ENCODE data around the gene F2RL1. TPM values are rescaled to one million over a fixed set of nuclear protein-coding genes. Genes with fewer than 3 reads are reported as not detected.

F2RL1 gene
- total RNA-seq, 1 donor from 2014 or later: 164 TPM

DNA sequence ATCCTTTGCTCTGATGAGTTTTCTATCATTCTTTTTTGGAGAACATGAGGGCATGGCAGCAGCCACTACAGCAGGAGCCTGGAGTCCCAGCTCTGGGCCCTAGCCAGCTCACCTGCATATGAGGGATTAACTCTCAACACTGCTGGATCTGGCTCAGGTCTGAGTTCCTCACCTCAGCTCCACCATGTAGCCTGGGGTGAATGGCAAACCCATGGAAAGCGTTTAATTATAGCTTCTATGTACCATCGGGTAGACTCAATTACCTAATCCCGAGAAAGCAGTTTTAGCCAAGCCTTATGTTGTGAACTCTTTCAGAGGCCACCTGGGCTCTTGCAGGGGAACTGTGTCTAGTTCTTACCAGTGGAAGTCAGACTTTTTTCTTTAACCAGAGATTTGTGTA is 27.1 kb downstream of the F2RL1 start:
- no peaks in the 10 kb centered on the region for H3K27me3 ChIP-seq (ENCODE audit: insufficient read depth, low read length)

DNA sequence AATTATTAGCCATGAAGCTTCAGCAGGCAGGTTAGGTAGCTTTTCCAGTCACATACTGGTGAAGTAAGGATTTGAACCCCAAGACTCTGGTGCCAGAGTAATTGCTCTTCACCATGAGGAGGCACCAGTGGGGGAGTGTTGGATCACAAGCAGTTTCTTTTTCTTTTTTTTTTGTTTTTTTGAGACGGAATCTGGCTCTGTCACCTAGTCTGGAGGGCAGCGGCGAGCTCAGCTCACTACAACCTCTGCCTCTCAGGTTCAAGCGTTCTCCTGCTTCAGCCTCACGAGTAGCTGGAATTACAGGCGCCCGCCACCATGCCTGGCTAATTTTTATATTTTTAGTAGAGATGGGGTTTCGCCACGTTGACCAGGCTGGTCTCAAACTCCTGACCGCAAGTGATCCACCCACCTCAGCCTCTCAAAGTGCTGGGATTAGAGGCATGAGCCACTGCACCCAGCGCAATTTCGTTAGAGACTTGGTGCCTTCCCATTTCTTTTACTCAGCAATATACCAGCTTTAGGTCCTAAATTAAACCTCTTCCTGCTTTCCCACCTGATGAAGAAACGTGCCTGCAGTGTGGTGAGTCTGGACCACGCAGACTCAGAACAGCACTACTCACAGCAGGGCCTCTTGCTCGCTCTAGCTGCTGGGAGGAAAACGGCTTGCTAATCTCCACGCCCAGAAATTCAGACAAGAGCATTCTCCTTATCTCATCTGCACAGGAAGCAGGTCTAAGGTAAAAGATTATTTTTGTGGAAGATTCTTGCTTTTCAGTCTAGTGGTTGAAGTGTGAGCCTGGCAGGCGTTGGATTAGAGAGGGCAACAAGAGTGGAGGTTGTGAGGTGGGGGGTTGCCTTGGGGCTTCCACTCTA is 30.8 kb downstream of the F2RL1 start, which contains the start of gene S100Z:
Gene S100Z, plus strand, starts transcription at position 596 of the 873 bp plus-strand sequence. CDS start 25,346 bp downstream, outside the sequence.
- H3K4me1 Mint-ChIP-seq (ENCODE audit: low read depth, unreplicated experiment): no peaks in the 10 kb centered on the region
- H3K27ac ChIP-seq (ENCODE audit: low read depth, low read length): no peak within 1 kb of the TSS
- H3K36me3 Mint-ChIP-seq (ENCODE audit: low read depth, unreplicated experiment): no peaks in the 10 kb centered on the region
- no peaks in the 10 kb centered on the region for H3K79me2 ChIP-seq (ENCODE audit: insufficient read depth, low read length)
- no peaks in the 10 kb centered on the region for H3K4me1 ChIP-seq (ENCODE audit: insufficient read depth, low read length)
- H4K20me1 ChIP-seq (ENCODE audit: insufficient read depth, low read length): no peaks in the 10 kb centered on the region
- no peak within 1 kb of the TSS for H3K4me2 ChIP-seq (ENCODE audit: low read length)
- no peak within 1 kb of the TSS for H2AFZ ChIP-seq (ENCODE audit: low read depth, low read length)
- H3K27me3 Mint-ChIP-seq (ENCODE audit: low read depth, unreplicated experiment): no peaks in the 10 kb centered on the region
- FAIRE-seq: no peak
- H3K9ac ChIP-seq (ENCODE audit: low read length): no peak within 1 kb of the TSS
- no peaks in the 10 kb centered on the region for H3K9me3 ChIP-seq (ENCODE audit: insufficient read depth, low read depth, low read length)
- TF ChIP-seq CTCF (IDR thresholded peaks at IDR 0.05; ENCODE audit: insufficient read depth, low read depth, low read length) (no peak), EZH2 (IDR thresholded peaks at IDR 0.05; ENCODE audit: insufficient read depth, low read length) (no peak)
- no peak within 1 kb of the TSS for H3K4me3 ChIP-seq (ENCODE audit: insufficient read depth, low read depth, low read length)
- H3K36me3 ChIP-seq (ENCODE audit: insufficient read depth, low read length): no peaks in the 10 kb centered on the region
- DNase-seq (ENCODE audit: low read depth): no peak
- H3K27ac Mint-ChIP-seq (ENCODE audit: unreplicated experiment): peak within 1 kb of the TSS; percentile 62
- H3K9me3 Mint-ChIP-seq (ENCODE audit: unreplicated experiment): peaks cover 8% of the 10 kb centered on the region
- H3K27me3 ChIP-seq (ENCODE audit: insufficient read depth, low read length): no peaks in the 10 kb centered on the region
- H3K4me3 Mint-ChIP-seq (ENCODE audit: unreplicated experiment): peak within 1 kb of the TSS; percentile 22

More for the DNA sequence above, 27.1 kb downstream of the F2RL1 start:
- no peaks in the 10 kb centered on the region for H3K4me1 Mint-ChIP-seq (ENCODE audit: low read depth, unreplicated experiment)
- Histone ChIP-seq H3K4me3 (ENCODE audit: insufficient read depth, low read depth, low read length) (no peak overlapping the region), H3K4me2 (ENCODE audit: low read length) (no peak overlapping the region), H3K4me1 (ENCODE audit: insufficient read depth, low read length) (no peaks in the 10 kb centered on the region), H3K9ac (ENCODE audit: low read length) (no peak overlapping the region), H3K27ac (ENCODE audit: low read depth, low read length) (no peak overlapping the region), H3K9me3 (ENCODE audit: insufficient read depth, low read depth, low read length) (no peaks in the 10 kb centered on the region), H2AFZ (ENCODE audit: low read depth, low read length) (no peak overlapping the region), H3K79me2 (ENCODE audit: insufficient read depth, low read length) (no peaks in the 10 kb centered on the region), H4K20me1 (ENCODE audit: insufficient read depth, low read length) (no peaks in the 10 kb centered on the region), H3K36me3 (ENCODE audit: insufficient read depth, low read length) (no peaks in the 10 kb centered on the region)
- H3K9me3 Mint-ChIP-seq (ENCODE audit: unreplicated experiment): peaks cover 9% of the 10 kb centered on the region
- no peak overlapping the region for H3K27ac Mint-ChIP-seq (ENCODE audit: unreplicated experiment)
- DNase-seq (ENCODE audit: low read depth) (no peak), FAIRE-seq (no peak)
- TF ChIP-seq EZH2 (IDR thresholded peaks at IDR 0.05; ENCODE audit: insufficient read depth, low read length) (no peak), CTCF (IDR thresholded peaks at IDR 0.05; ENCODE audit: insufficient read depth, low read depth, low read length) (no peak)
- no peaks in the 10 kb centered on the region for H3K27me3 Mint-ChIP-seq (ENCODE audit: low read depth, unreplicated experiment)
- H3K4me3 Mint-ChIP-seq (ENCODE audit: unreplicated experiment): no peak overlapping the region
- H3K36me3 Mint-ChIP-seq (ENCODE audit: low read depth, unreplicated experiment): peaks cover 4% of the 10 kb centered on the region
